Cardiac septum (tissue), 1 donor: ENCODE data around the gene SEC24C. TPM values are rescaled to one million over a fixed set of nuclear protein-coding genes. Genes with fewer than 3 reads are reported as not detected.

Experiments used
- DNase-seq: peaks from one replicate; pipeline ENCODE4 v3.0.0-alpha.2; 2020; ENCODE audit warnings: low spot score
- intact Hi-C: fragments of 100-400 bp; cut with DNase I; formaldehyde crosslinking; loops from one replicate; pipeline ENCODE4 v1.14.0; 2022
- total RNA-seq: library from RNA; stranded (reverse); fragmentation: NEBNext Ultra II Directional; extraction: Animal tissue kit (Norgen Biotek cat#: 25700); gene quantifications from one replicate; pipeline ENCODE4 v1.2.1, GENCODE V29; 2021
- donor health status: DM: no; HTN: no; CAD: no.

Gene SEC24C
- total RNA-seq, 1 donor from 2014 or later: 55.1 TPM

DNA sequence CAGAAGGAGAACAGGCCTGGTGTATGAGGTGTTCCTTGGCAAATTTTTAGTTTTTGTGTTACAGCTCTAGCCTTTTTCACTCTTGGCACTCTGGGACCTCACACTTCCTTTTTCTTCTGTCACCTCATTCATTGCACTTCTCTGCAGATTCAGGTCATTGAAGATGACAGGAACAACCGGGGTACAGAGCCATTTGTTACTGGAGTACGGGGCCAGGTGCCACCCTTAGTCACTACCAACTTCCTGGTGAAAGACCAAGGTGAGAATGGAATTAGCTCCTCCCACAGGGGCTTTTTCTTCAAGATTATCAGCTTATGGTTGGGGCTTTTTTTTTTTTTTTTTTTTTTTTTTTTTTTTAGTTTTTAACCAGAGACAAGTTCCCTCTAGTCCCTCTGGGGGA, 19.2 kb downstream of the SEC24C start:
- no peak for DNase-seq
- intact Hi-C loops: no loop called here

DNA sequence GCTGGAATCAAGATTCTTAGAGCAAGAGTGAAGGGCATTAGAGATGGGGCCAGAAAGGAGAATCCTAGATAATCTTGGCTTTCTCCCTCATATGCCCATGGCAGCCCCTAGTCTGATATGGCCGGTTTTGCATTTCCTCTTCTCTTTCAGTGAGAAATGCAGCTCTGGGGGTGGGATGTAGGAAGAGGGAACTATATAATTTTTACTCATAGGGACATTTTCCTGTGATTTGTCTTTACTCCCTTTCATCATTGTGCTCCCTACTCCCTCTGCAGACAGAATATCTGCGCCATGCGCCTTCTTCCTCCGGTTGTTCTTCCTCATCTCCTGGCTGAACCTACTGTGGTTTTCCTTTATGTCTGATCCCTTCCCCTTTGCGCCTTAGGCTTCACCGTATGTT, 20.9 kb downstream of the SEC24C start:
- no peak for DNase-seq
- intact Hi-C loops: no loop called here

DNA sequence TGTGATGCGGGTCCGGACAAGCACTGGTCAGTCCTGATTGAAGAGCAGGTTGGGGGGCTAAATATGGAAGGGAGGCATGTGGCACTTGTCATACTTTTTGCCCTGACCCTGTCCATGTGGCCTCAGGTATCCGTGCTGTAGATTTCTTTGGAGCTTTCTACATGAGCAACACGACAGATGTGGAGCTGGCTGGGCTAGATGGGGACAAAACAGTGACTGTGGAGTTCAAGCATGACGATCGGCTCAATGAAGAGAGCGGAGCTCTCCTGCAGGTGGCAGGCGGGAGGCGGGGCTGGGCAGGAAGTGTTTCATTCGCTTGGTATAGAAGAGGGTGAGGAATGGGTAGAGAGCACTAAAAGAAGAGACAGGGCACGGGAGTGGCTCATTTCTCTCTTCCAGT, 24.7 kb downstream of the SEC24C start:
- DNase-seq: no peak
- intact Hi-C loops: no loop called here

DNA sequence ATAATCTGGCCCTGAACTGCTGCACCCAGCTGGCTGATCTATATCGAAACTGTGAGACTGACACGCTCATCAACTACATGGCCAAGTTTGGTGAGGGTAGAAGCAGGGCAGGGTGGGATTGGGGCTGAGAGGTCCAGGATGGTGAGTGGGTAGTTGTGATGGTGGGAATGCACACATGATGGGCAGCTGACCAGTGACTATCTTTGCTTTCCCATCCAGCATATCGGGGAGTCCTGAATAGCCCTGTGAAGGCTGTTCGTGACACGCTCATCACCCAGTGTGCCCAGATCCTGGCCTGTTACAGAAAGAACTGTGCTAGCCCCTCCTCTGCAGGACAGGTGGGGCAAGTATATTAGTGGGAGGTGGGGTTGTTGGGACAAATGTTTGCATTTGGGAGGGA, 25.2 kb downstream of the SEC24C start:
- no peak for DNase-seq
- intact Hi-C loops: no loop called here

DNA sequence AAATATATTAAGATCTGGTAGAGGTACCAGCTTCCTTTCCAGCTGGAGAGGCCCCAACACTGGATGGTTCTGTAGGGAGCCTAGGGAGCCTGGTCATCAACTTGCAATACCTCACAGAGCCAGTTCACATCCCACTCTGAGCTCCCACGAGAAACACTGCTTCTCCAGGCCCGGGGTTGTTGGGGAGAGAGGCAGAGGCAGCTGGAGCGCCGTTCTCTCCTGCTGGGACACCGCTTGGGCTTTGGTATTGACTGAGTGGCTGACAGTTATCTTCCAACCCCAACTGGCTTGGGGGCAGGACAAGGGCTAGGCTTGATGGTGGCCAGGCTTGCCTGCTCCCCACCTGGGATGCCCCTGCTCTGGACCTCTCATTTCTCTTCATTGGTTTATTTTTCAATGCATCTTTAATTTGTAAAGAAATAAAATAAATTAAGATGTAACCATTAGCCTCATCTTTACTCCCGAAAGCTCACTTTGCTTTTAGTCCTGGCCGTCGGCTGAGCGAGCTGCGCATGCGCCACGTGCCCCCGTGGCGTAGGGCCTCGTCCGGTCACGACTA, 27.6 kb downstream of the SEC24C start:
- peak; percentile 94 for DNase-seq
- intact Hi-C loops: loop anchor here (5.0 kb wide), 1 partner anchor 120 kb away; no protein-coding TSS in a partner anchor

DNA sequence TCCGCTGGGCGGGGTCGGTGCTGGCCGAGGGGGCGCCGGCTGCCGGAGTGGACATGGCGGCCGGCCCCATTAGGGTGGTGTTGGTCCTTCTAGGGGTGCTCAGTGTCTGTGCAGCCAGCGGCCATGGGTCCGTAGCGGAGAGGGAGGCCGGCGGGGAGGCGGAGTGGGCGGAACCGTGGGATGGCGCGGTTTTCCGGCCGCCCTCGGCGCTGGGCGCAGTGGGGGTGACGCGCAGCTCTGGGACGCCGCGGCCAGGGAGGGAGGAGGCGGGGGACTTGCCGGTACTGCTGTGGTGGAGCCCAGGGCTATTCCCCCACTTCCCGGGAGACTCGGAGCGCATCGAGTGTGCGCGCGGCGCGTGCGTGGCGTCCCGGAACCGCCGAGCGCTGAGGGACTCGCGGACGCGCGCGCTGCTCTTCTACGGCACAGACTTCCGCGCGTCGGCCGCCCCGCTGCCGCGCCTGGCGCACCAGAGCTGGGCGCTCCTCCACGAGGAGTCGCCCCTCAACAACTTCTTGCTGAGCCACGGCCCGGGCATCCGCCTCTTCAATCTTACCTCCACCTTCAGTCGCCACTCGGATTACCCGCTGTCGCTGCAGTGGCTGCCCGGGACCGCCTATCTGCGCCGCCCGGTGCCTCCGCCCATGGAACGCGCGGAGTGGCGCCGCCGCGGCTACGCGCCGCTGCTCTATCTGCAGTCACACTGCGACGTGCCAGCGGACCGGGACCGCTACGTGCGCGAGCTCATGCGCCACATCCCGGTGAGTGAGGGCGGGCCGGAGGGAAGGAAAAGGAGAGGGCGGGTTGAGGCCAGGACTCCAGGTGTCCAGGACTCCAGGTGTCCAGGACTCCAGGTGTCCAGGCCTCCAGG, 28.3 kb downstream of the SEC24C start:
- intact Hi-C loops: loop anchor here (5.0 kb wide), 1 partner anchor 120 kb away; no protein-coding TSS in a partner anchor
- DNase-seq: peak; percentile 89

- DNase-seq: no peak
- intact Hi-C loops: loop anchor here (5.0 kb wide), 1 partner anchor 121 kb away; no protein-coding TSS in a partner anchor
Measured at GRCh38 chr10:73773152-73773879, 29.1 kb downstream of the SEC24C start.

DNA sequence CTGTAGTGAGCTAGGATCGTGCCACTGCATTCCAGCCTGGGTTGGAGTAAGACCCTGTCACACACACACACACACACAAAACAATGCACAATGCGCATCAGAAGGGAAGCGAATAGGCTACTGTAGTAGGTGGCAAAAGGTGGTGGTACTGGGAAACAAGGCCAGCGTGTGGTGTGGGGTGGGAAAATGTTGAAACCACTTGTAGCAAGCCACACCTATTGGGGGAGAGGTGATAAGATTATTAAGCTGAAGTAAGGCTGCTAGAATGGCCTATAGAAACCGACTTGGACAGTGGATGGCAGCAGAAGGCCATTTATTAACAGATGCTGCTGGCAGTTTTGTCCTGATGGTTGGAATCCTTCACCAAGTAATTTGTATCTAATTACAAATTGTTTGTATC, 30.5 kb downstream of the SEC24C start:
- intact Hi-C loops: loop anchor here (5.0 kb wide), 1 partner anchor 122 kb away; no protein-coding TSS in a partner anchor
- DNase-seq: no peak

DNA sequence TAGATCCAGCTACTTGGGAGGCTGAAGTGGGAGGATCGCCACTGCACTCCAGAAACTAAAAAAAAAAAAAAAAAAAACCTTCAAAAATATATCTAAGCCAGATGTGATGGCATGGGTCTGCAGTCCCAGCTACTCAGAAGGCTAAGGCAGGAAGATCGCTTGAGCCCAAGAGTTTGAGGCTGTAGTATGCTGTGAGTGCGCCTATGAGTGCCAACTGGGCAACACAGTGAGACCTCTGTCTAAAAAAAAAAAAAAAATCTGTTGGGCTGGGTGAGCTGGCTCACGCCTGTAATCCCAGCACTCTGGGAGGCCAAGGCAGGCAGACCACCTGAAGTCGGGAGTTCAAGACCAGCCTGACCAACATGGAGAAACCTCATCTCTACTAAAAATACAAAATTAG, 34.8 kb downstream of the SEC24C start:
- DNase-seq: no peak
- intact Hi-C loops: no loop called here

GRCh38 chr10:73779539-73780197, 35.5 kb downstream of the SEC24C start:
- DNase-seq: no peak
- intact Hi-C loops: loop anchor here (5.0 kb wide), 1 partner anchor 32 kb away; no protein-coding TSS in a partner anchor

GRCh38 chr10:73780301-73780700, 36.1 kb downstream of the SEC24C start:
- DNase-seq: no peak
- intact Hi-C loops: loop anchor here (5.0 kb wide), 1 partner anchor 33 kb away; no protein-coding TSS in a partner anchor

GRCh38 chr10:73780966-73781365, 36.8 kb downstream of the SEC24C start:
- DNase-seq: no peak
- intact Hi-C loops: loop anchor here (5.0 kb wide), 1 partner anchor 34 kb away; no protein-coding TSS in a partner anchor

- intact Hi-C loops: loop anchor here (5.0 kb wide), 1 partner anchor 34 kb away; no protein-coding TSS in a partner anchor
- DNase-seq: no peak
Measured at GRCh38 chr10:73781548-73781878, 37.3 kb downstream of the SEC24C start.

DNA sequence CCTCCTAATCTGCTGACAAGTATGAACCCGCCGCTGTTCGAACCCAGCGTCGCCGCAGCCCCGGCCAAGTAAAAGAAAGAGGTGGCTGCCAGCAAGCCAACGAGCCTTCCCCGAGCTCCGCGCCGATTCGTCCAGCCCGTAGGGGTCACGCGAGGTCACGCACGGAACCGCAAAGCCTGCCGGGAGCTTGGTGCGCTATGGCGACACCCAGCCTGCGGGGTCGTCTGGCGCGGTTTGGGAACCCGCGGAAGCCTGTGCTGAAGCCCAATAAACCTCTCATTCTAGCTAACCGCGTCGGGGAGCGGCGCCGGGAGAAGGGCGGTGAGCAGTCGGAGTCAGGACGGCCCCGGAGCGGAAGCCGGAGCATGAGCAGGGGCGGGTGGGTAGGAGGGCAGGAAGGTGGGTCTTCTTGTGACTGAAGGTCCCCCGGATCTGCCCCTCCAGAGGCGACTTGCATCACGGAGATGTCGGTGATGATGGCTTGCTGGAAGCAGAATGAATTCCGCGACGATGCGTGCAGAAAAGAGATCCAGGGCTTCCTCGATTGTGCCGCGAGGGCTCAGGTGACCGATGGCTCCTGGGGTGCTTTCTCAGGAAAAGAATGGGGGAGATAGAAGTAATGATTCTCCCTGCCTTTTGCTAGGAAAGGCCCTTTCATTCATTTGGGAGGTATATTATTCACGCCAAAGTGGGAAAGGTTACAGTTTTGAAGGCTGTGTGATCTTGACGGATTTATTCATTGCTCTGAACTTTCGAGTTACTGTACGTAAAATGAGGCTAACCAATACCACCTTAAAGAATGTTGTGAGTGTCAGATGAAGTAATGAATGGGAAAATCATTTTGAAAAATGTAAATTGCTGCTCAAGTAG, 37.9 kb downstream of the SEC24C start, which contains the start of gene CHCHD1:
TSS of gene CHCHD1 (plus strand) at position 170 of the 870 bp plus-strand sequence. CDS start at position 198, 28 bp downstream.
- intact Hi-C loops: loop anchor here (5.0 kb wide), 1 partner anchor 35 kb away; no protein-coding TSS in a partner anchor
- peak; percentile 97 for DNase-seq

DNA sequence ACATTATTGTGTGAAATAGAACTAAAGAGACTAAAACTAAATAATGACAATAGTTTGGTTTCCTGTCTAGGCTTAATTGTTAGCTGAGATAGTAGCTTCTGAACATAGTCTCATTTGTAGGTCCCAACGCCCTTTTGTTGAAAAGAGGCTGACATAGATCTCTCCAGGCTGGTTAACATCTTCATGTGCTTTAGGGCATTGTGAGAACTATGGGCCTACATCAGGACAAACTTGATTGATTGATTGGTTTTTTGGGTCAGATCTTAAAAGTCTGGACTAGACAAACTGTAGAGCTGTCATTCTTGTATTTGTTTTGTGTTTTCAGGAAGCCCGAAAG, 38.5 kb downstream of the SEC24C start:
- DNase-seq: no peak
- intact Hi-C loops: loop anchor here (5.0 kb wide), 1 partner anchor 35 kb away; no protein-coding TSS in a partner anchor

GRCh38 chr10:73785211-73785720, 41.1 kb downstream of the SEC24C start, which contains the start of gene ZSWIM8:
TSS of gene ZSWIM8 (plus strand) at chr10:73785606. CDS start at chr10:73785879, 273 bp downstream.
- intact Hi-C loops: loop anchor here (1.0 kb wide), 1 partner anchor 26 kb away; the partner anchor contains the start of gene NDST2
- peak; percentile 94 for DNase-seq

DNA sequence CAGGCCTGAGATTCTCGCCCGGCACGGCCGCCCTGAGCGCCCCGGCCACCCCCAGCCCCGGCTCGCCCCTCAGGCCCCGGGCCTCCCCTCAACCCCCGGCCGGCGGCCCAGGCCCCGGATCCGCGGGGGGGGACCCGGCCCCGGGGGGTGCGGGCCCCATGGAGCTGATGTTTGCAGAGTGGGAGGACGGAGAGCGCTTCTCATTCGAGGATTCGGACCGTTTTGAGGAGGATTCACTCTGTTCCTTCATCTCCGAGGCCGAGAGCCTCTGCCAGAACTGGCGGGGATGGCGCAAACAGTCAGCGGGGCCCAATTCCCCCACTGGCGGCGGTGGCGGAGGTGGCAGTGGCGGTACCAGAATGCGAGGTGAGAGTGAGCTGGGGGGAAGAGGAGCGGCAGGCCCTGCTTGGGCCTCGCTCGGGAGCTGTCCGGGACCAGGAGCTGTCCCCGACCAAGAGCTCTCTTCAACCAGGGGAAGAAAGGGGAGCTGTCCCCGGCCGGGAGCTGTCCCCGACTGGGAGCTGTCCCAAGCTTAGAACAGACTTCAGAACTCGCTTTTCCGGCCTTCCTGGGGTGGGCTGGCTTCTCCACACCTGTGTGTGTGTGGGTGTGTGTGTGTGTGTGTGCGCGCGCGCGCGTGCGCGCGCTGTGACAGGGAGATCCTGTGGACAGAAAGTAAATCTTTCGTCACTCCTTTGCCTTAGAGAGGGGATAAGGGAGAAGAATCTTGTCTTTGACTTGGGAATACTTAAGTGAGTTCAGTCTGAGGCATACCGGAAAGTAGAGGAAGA, 41.7 kb downstream of the SEC24C start:
- intact Hi-C loops: loop anchor here (1.0 kb wide), 1 partner anchor 25 kb away; the partner anchor contains the start of gene NDST2
- no peak for DNase-seq
